HL-60 (cell line): ENCODE data around the gene SIVA1.

Experiments
- DNase-seq, 2 experiments: peaks; one replicate each; pipeline ENCODE4 v3.0.0-alpha.2; 2010 to 2020; ENCODE audit warnings: low read depth in 1 of 2, low spot score in 1 of 2
- H3K27ac ChIP-seq: fragments of 250-450 bp; sonication (Bioruptor Pico); replicated peaks from 2 replicates; pipeline ENCODE4 v1.5.1; 2020; ENCODE audit warnings: mild to moderate bottlenecking, moderate library complexity
- H3K27me3 ChIP-seq: fragments of 250-450 bp; sonication (Bioruptor Pico); 2 replicates; pipeline ENCODE4 v1.5.1; 2021; ENCODE audit warnings: mild to moderate bottlenecking, moderate library complexity; ENCODE audit not compliant: insufficient read depth, poor library complexity, severe bottlenecking
- H3K4me3 ChIP-seq: replicated peaks from 2 replicates; pipeline ENCODE4 v1.5.1; 2011; ENCODE audit warnings: mild to moderate bottlenecking, control low read depth, low read length; ENCODE audit not compliant: insufficient read depth
- GABPA ChIP-seq: IDR thresholded peaks from 2 replicates; pipeline ENCODE4 v1.6.1; 2012; ENCODE audit warnings: low read depth
- POLR2AphosphoS5 ChIP-seq: IDR thresholded peaks from 2 replicates; pipeline ENCODE4 v1.6.1; 2012; ENCODE audit warnings: low read depth
- SPI1 ChIP-seq: IDR thresholded peaks from 2 replicates; pipeline ENCODE4 v1.6.1; 2012; ENCODE audit warnings: low read depth, mild to moderate bottlenecking, borderline replicate concordance
- TF ChIP-seq, protein P1 (sequence below): IDR thresholded peaks from one replicate; pipeline ENCODE4 v1.5.1; 2011; ENCODE audit warnings: low read length, control low read depth, inconsistent platforms; ENCODE audit not compliant: insufficient read depth
- TF ChIP-seq, protein P2 (sequence below): IDR thresholded peaks from 2 replicates; pipeline ENCODE4 v1.6.1; 2012; ENCODE audit warnings: low read depth; ENCODE audit not compliant: insufficient replicate concordance

SIVA1 gene

DNA sequence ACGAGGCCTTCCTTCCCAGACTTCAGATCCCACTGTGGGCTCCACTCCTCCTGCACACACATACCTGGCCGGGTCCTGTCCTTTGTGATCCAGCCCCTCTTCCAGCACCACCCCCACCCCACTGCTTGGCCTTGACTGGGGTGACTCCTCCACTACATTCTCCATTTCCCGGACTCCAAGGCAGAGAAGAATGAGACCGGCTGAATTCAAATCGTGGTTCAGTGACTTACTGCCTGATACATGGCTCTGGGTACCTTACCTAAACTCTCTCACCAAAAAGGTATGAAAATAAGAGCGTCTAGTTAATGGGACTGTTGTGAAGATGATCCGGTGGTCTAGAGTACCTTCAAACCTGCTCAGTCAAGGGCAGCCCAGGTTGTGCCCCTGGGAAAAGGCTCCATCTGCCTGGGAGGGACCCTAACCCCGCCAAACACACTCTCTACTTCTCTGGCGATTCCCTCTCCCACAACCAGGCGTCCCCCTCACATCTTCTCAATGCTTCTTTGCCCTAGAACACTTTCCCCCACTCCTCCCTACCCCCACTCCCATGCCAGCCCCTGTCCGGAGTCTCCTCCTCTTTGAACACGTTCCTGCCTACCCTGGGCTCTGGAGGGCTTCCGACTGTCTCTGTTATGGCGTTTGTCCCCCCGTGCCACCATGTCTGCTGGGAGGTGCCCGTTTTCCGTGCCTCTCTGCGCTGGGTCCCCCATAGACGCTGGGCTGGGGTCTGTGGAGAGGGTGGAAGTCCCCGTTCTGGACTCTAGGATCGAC is 46.5 kb downstream of the SIVA1 start:
- H3K4me3 ChIP-seq = no peak overlapping the region
- no peak overlapping the region for H3K27ac ChIP-seq
- TF ChIP-seq GABPA (no peak), SPI1 (no peak), POLR2AphosphoS5 (no peak)
- TF ChIP-seq, protein P1, sequence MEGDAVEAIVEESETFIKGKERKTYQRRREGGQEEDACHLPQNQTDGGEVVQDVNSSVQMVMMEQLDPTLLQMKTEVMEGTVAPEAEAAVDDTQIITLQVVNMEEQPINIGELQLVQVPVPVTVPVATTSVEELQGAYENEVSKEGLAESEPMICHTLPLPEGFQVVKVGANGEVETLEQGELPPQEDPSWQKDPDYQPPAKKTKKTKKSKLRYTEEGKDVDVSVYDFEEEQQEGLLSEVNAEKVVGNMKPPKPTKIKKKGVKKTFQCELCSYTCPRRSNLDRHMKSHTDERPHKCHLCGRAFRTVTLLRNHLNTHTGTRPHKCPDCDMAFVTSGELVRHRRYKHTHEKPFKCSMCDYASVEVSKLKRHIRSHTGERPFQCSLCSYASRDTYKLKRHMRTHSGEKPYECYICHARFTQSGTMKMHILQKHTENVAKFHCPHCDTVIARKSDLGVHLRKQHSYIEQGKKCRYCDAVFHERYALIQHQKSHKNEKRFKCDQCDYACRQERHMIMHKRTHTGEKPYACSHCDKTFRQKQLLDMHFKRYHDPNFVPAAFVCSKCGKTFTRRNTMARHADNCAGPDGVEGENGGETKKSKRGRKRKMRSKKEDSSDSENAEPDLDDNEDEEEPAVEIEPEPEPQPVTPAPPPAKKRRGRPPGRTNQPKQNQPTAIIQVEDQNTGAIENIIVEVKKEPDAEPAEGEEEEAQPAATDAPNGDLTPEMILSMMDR = no peak
- TF ChIP-seq, protein P2, sequence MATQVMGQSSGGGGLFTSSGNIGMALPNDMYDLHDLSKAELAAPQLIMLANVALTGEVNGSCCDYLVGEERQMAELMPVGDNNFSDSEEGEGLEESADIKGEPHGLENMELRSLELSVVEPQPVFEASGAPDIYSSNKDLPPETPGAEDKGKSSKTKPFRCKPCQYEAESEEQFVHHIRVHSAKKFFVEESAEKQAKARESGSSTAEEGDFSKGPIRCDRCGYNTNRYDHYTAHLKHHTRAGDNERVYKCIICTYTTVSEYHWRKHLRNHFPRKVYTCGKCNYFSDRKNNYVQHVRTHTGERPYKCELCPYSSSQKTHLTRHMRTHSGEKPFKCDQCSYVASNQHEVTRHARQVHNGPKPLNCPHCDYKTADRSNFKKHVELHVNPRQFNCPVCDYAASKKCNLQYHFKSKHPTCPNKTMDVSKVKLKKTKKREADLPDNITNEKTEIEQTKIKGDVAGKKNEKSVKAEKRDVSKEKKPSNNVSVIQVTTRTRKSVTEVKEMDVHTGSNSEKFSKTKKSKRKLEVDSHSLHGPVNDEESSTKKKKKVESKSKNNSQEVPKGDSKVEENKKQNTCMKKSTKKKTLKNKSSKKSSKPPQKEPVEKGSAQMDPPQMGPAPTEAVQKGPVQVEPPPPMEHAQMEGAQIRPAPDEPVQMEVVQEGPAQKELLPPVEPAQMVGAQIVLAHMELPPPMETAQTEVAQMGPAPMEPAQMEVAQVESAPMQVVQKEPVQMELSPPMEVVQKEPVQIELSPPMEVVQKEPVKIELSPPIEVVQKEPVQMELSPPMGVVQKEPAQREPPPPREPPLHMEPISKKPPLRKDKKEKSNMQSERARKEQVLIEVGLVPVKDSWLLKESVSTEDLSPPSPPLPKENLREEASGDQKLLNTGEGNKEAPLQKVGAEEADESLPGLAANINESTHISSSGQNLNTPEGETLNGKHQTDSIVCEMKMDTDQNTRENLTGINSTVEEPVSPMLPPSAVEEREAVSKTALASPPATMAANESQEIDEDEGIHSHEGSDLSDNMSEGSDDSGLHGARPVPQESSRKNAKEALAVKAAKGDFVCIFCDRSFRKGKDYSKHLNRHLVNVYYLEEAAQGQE = no peak
- H3K27me3 ChIP-seq = peaks cover 4% of the 10 kb centered on the region
- DNase-seq = no peak

DNA sequence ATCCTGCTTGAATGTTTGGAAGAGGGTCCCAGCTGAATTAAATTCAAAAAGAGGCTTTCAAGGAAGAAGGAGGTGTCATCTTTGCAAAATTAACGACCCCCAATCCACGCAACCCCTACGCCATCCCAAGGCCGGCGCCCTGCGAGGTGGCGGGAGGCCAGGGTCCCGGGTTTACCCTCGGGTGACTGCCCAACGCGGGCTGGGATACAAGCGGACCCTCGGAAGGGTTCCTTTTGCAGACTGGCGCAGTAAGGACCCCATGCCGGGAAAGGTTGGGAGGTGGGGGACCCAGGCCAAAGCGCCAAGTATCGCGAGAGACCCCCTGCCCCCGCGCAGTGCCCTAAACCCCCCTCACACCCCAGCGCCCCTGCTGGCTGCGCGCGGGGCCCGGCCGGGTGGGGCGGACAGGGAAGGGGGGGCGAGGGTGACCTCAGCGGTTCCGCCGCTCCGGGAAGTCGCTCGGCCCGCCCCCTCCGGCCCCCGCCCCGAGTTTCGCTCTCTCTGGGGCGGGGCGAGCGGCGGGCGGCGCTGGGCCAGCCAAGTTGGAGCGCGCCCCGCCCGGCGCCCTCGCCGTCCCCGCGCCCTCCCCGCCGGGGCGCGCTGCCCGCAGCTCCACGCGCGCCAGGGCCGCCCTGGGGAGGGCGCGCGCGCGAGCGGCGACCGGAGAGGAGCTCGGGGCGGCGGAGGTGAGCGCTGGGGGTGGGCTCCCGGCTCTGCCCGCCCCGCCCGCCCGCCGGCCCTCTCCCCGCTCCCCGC is 47.2 kb downstream of the SIVA1 start:
- Histone ChIP-seq H3K27ac (no peak overlapping the region), H3K27me3 (peaks cover 4% of the 10 kb centered on the region), H3K4me3 (peak overlapping the region; percentile 62)
- TF ChIP-seq SPI1 (no peak), GABPA (no peak), POLR2AphosphoS5 (no peak)
- TF ChIP-seq, protein P2 = no peak
- TF ChIP-seq, protein P1 = no peak
- DNase-seq = peak in 1 of 2 experiments; percentile 45

DNA sequence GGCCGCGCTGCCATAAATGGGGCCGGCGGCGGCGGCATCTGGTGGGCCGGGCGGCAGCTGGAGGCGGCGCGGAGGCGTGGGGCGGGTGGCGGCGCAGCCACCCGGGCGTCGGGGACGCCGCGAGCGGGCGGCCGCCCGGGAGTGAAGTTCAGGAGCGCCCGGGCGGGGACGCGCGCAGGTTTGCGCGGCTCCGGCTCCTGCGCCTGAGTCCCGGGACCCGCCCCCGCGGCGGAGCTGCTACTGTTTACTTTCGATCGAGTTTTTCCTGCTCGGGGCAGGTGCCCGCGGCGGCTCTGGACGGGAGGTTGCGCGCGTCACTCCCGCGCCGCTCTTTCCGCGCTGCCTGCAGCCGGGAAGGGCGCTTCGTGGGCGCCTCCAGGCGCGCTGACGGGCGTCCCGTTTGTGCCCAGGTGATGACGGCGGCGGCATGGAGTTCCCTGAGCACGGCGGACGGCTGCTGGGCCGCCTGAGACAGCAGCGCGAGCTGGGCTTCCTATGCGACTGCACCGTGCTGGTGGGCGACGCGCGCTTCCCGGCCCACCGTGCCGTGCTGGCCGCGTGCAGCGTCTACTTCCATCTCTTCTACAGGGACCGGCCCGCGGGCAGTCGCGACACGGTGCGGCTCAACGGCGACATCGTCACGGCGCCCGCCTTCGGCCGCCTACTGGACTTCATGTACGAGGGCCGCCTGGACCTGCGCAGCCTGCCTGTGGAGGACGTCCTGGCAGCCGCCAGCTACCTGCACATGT is 48.0 kb downstream of the SIVA1 start, which contains the start of gene ZBTB42:
TSS of gene ZBTB42 (plus strand) at position 331 of the 749 bp plus-strand sequence. CDS start at position 428, 97 bp downstream.
- peak in 1 of 2 experiments; percentile 47 for DNase-seq
- TF ChIP-seq, protein P1 = no peak
- H3K27me3 ChIP-seq = peaks cover 4% of the 10 kb centered on the region
- peak within 1 kb of the TSS; percentile 37 for H3K27ac ChIP-seq
- H3K4me3 ChIP-seq = peak within 1 kb of the TSS; percentile 62
